ENCODE measurements around the gene CPHXL2. TPM values are rescaled to one million over a fixed set of nuclear protein-coding genes. Genes with fewer than 3 reads are reported as not detected.

CPHXL2 gene
- polyA plus RNA-seq, 2 donors, result not detected

DNA sequence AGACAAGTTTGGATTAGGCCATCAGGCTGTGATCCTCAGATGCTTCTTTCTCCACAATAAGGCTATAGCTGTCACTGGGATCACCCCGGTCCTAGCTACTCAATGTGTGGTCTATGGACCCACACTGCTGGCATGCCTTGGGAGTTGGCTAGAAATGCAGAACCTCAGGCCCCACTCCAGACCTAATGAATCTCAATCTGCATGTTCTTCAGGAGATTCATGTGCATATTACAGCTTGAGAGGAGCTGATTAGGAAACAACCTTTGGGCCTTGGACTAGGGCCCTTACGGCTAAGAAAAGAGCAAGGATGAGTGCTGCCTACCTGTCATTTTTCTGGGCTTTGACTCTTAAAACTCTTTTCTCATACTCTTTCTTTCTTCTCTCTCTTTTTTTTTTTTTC, 61.2 kb downstream of the CPHXL2 start:
- H3K36me3 ChIP-seq (ENCODE audit: control insufficient read depth in 2 of 2, insufficient read depth in 2 of 2, low read length in 1 of 2), result peaks cover 10 to 13% of the 10 kb centered on the region in 2 donors
- 97 to 98% methylated on average over 2 of the region's 2 CpGs for WGBS, 2 donors
- no peak overlapping the region for H3K27ac ChIP-seq (ENCODE audit: low read depth in 2 of 2, low read length in 1 of 2)
- H3K27me3 ChIP-seq (ENCODE audit: control insufficient read depth in 1 of 2, insufficient read depth in 2 of 2, low read length in 2 of 2), result no peaks in the 10 kb centered on the region
- no peaks in the 10 kb centered on the region for H3K9me3 ChIP-seq (ENCODE audit: control insufficient read depth in 2 of 2, insufficient read depth in 1 of 2, low read depth in 1 of 2, low read length in 1 of 2)
- no peaks in the 10 kb centered on the region for H3K4me1 ChIP-seq (ENCODE audit: control insufficient read depth in 2 of 2, insufficient read depth in 2 of 2, low read length in 1 of 2)
- H3K4me3 ChIP-seq (ENCODE audit: low read depth in 1 of 2, low read length in 2 of 2), result no peak overlapping the region

DNA sequence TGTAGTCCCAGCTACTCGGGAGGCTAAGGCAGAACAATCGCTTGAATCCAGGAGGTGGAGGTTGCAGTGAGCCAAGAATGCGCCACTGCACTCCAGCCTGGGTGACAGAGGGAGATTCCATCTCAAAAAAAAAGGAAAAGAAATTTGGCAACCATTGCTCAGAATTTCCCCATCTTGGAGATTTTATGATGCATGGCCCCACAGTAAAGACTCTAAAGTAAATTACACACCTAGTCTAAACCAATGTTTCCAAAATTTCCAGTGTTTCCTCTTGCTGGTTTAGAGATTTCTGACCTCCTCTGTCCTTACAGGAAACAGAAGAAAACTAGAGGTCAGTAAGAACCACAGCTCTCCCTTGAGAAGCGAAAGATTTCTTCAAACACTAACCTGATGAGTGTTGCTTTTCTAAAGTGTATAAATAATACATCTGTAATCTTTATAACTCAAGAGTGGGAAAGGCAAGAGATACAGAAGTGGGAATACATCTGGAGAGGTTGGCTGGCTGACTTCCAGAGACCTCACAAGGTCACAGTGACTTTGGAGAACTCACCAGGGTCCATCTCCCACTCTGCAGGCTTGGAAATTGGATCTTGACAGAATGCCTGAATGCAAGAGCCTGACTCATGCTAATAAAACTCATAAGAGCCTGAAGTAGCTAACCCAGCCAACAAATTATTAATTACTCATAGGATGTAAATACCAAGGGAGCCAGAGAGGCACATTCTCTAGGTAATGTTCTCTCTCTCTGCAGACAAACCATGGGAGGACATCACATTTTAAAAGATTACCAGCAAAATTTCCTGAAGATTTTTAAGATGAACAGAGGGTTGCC, 62.5 kb downstream of the CPHXL2 start:
- H3K9me3 ChIP-seq (ENCODE audit: control insufficient read depth in 2 of 2, insufficient read depth in 1 of 2, low read depth in 1 of 2, low read length in 1 of 2), result no peaks in the 10 kb centered on the region
- no peaks in the 10 kb centered on the region for H3K27me3 ChIP-seq (ENCODE audit: control insufficient read depth in 1 of 2, insufficient read depth in 2 of 2, low read length in 2 of 2)
- peaks cover 8 to 13% of the 10 kb centered on the region in 2 donors for H3K36me3 ChIP-seq (ENCODE audit: control insufficient read depth in 2 of 2, insufficient read depth in 2 of 2, low read length in 1 of 2)
- 97 to 99% methylated on average over 4 of the region's 4 CpGs for WGBS, 2 donors
- no peaks in the 10 kb centered on the region for H3K4me1 ChIP-seq (ENCODE audit: control insufficient read depth in 2 of 2, insufficient read depth in 2 of 2, low read length in 1 of 2)
- H3K27ac ChIP-seq (ENCODE audit: low read depth in 2 of 2, low read length in 1 of 2), result no peak overlapping the region
- H3K4me3 ChIP-seq (ENCODE audit: low read depth in 1 of 2, low read length in 2 of 2), result no peak overlapping the region

Other genes with a start within 250 kb of the CPHXL2 start
- gene CFDP1, start 243.5 kb downstream of the CPHXL2 start, polyA plus RNA-seq, result 10 to 100 TPM; 34.9 to 37.1 TPM
- gene TMEM170A, start 212.3 kb downstream of the CPHXL2 start, polyA plus RNA-seq, result 1 to 10 TPM; 5.0 to 5.2 TPM
- 1 to 10 TPM in 1 of 2 donors, under 1 TPM in 1; 0.39 to 2.0 TPM for gene CHST6, start 181.6 kb downstream of the CPHXL2 start, polyA plus RNA-seq
- gene CHST5, start 140.9 kb downstream of the CPHXL2 start, polyA plus RNA-seq, result under 1 TPM; 0.10 to 0.13 TPM
- gene TMEM231, start 120.8 kb downstream of the CPHXL2 start, polyA plus RNA-seq, result 1 to 10 TPM; 1.9 to 2.0 TPM
- gene GABARAPL2, start 110.6 kb downstream of the CPHXL2 start, polyA plus RNA-seq, result 10 to 100 TPM; 83.1 to 96.6 TPM
- 1 to 10 TPM; 8.4 to 10.0 TPM for gene ADAT1, start 53.7 kb downstream of the CPHXL2 start, polyA plus RNA-seq
- 10 to 100 TPM; 49.6 to 88.5 TPM for gene KARS1, start 29.3 kb downstream of the CPHXL2 start, polyA plus RNA-seq
- 10 to 100 TPM; 23.1 to 27.6 TPM for gene TERF2IP, start 29.2 kb downstream of the CPHXL2 start, polyA plus RNA-seq
- not detected for gene DUXB, start 24.5 kb upstream of the CPHXL2 start, polyA plus RNA-seq
- not detected for gene CPHXL, start 49.5 kb upstream of the CPHXL2 start, polyA plus RNA-seq

Measured in esophagus (tissue), 2 donors.